Measurements from ENCODE around the gene JAG1. TPM values are rescaled to one million over a fixed set of nuclear protein-coding genes. Genes with fewer than 3 reads are reported as not detected.

JAG1 gene
- total RNA-seq, 4 donors from 2014 or later: 64.2 to 153 (median 85.7) TPM

GRCh38 chr20:10682939-10683338 is 9.1 kb upstream of the JAG1 start:
- DNase-seq (ENCODE audit: low spot score) (no peak), ATAC-seq (ENCODE audit: low FRiP score) (no peak)
- TF ChIP-seq CTCF (IDR thresholded peaks at IDR 0.05): no peak

- no peak for TF ChIP-seq CTCF (IDR thresholded peaks at IDR 0.05)
- ATAC-seq (ENCODE audit: low FRiP score): no peak
Observed at GRCh38 chr20:10681494-10681893, 7.7 kb upstream of the JAG1 start.

GRCh38 chr20:10680571-10680970 is 6.8 kb upstream of the JAG1 start:
- DNase-seq (ENCODE audit: low spot score): no peak
- no peak for ATAC-seq (ENCODE audit: low FRiP score)
- no peak for TF ChIP-seq CTCF (IDR thresholded peaks at IDR 0.05)

More at GRCh38 chr20:10681494-10681893, 7.7 kb upstream of the JAG1 start:
- DNase-seq (ENCODE audit: low spot score): no peak

GRCh38 chr20:10679269-10679668 is 5.5 kb upstream of the JAG1 start:
- DNase-seq (ENCODE audit: low spot score) (no peak), ATAC-seq (ENCODE audit: low FRiP score) (no peak)
- TF ChIP-seq CTCF (IDR thresholded peaks at IDR 0.05): no peak

GRCh38 chr20:10676518-10676917 is 2.7 kb upstream of the JAG1 start:
- TF ChIP-seq CTCF (IDR thresholded peaks at IDR 0.05): no peak
- ATAC-seq (ENCODE audit: low FRiP score): no peak
- DNase-seq (ENCODE audit: low spot score): no peak

DNA sequence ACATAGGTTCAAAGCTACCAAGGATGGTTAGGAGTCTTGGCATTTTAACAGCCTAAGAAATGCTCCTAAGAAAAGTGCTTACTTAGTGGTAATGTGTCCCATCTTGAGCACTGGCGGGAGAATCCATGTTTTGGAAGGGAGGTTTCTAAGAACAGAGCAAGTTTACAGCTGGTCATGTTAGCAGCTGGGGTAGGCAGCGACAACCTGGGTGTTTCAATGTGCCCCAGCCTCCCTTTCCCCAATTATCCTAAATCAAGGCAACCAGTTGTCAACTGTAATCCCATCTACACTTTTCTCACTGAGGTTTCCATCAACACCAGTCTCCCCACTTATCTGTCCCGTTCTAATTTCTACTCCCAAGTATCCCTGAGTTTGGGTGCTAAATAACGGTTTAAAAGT is 1.6 kb upstream of the JAG1 start:
- no peak for TF ChIP-seq CTCF (IDR thresholded peaks at IDR 0.05)
- DNase-seq (ENCODE audit: low spot score) (no peak), ATAC-seq (ENCODE audit: low FRiP score) (no peak)

- DNase-seq (ENCODE audit: low spot score) (no peak), ATAC-seq (ENCODE audit: low FRiP score) (peak; percentile 51)
- TF ChIP-seq CTCF (IDR thresholded peaks at IDR 0.05): peak in 2 of 3 donors; percentile 3 to 79
Observed at GRCh38 chr20:10674684-10675449, 1.1 kb upstream of the JAG1 start.

Data from omental fat pad (tissue), 4 donors.